Epithelial cell of prostate (primary cell): ENCODE data around the gene B9D1.
"Not testable (repeated sequence)": the region's sequence is repeated elsewhere in the genome, so short reads cannot be mapped to it uniquely, and the experiment has no call there.

Source experiments
- DNase-seq: peaks from one replicate; pipeline ENCODE4 v3.0.0-alpha.2; 2011; ENCODE audit warnings: low read depth, low spot score
- H3K27ac ChIP-seq: fragments of 450-650 bp; 2 replicates; pipeline ENCODE4 v1.5.1; 2017; ENCODE audit warnings: mild to moderate bottlenecking

Gene B9D1

GRCh38 chr17:19361326-19361725, 1.2 kb downstream of the B9D1 start:
- H3K27ac ChIP-seq: no peak overlapping the region
- DNase-seq: no peak

- DNase-seq: no peak
These were observed 1.8 kb downstream of the B9D1 start for GRCh38 chr17:19360772-19361171.

DNA sequence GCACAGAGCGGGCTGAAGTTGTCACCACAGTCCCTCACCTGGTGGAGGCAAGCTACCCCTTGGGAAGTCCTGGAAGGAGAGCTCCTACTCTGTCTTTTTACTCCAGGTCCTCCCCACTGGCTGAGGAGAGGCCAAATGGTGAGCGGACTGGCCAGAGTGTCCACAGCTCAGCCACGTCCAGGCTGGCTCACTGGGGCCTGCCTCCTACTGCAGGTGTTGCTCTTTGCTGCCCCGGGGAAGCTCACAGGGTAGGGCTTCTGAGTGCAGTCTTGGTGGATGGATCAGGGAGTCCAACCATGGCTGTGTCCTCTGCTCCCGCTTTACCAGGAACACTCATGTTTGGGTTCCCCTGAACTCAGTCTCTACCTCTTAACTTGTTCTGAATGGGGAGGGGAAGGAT, 2.7 kb downstream of the B9D1 start:
- no peak for DNase-seq
- H3K27ac ChIP-seq: no peak overlapping the region

More at GRCh38 chr17:19360772-19361171, 1.8 kb downstream of the B9D1 start:
- no peak overlapping the region for H3K27ac ChIP-seq

GRCh38 chr17:19359151-19359550, 3.4 kb downstream of the B9D1 start:
- H3K27ac ChIP-seq: no peak overlapping the region
- no peak for DNase-seq

DNA sequence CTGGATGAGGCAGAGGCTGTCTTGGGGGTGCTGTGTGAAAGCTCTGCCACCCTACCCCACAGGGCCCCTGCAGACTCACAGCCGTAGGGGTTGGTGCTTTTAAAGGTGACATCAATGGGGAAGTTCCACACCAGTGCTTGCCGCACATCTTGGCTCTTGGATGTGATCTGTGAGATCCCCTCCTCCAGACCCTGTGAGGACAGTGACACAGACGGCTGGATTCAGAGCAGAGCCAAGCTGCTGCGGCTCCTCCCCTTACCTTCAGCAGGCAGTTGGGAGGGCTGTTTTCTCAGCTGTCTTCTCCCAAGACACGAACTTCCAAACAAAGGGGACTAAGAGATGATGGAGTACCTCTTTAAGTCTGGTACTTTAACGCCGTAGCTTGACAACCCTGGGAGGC, 4.8 kb downstream of the B9D1 start:
- no peak overlapping the region for H3K27ac ChIP-seq
- no peak for DNase-seq

- DNase-seq: no peak
- H3K27ac ChIP-seq: no peak overlapping the region
These were observed 5.2 kb downstream of the B9D1 start for GRCh38 chr17:19357351-19357750.

- peak overlapping the region; percentile 39 for H3K27ac ChIP-seq
- no peak for DNase-seq
These were observed 7.8 kb downstream of the B9D1 start for GRCh38 chr17:19354748-19355147.

GRCh38 chr17:19353401-19353800, 9.1 kb downstream of the B9D1 start:
- H3K27ac ChIP-seq, DNase-seq: not testable (repeated sequence)

DNA sequence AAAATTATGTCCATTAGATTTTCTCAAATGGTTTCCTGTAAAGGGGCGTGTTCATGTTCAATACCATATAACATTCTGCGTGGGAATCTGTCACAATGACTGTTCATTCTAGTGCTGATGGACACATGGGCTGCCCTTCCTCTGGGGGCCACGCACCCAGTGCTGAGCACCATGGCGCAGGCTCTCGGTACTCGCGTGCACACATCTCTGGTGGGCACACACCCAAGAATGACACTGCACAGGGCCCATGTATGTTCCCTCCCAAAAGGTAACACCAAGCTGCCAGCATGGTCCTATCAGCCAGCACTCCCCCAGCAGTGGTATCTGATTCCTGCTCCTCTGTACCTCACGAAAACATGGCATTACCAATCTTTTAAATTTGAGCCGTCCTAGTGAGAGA, 13.7 kb downstream of the B9D1 start:
- peak overlapping the region; percentile 38 for H3K27ac ChIP-seq
- DNase-seq: no peak

GRCh38 chr17:19348081-19348650, 14.4 kb downstream of the B9D1 start:
- peak overlapping the region; percentile 38 for H3K27ac ChIP-seq
- DNase-seq: no peak

DNA sequence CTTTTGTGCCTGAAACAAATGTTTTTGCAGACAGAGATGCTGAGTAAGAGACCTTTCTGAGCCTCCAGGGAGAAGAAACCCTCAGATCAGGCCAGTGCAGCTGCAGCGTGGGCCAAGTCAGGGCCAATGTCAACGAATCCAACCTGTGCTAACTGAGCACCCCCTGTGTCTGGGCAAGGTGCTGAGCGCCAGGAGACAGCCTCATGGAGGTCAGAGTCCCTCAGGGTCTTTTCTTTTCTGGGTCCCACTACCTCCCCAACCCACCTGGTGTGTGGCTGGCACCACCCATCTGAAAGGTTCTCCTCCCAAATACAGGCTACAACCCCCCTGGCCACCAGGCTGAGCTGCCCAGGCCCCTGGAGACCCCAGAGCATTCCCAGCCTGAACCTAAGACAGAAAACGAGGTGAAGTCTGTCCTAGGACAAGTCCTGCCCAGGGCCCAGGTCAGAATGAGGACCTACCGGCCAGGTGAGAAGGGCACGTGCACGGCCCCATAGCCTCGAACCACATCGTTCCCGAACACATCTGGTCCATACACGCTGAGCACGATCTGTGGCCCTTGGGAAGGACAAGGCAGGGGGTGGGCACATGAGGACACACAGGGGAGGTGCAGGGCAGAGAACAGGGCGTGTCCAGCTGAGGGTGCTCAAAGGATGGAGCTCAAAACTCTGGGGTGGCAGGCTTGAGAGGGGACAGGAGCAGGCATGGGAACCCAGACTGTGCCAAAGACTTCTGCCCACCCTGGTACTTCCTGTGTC, 15.0 kb downstream of the B9D1 start:
- DNase-seq: no peak

DNA sequence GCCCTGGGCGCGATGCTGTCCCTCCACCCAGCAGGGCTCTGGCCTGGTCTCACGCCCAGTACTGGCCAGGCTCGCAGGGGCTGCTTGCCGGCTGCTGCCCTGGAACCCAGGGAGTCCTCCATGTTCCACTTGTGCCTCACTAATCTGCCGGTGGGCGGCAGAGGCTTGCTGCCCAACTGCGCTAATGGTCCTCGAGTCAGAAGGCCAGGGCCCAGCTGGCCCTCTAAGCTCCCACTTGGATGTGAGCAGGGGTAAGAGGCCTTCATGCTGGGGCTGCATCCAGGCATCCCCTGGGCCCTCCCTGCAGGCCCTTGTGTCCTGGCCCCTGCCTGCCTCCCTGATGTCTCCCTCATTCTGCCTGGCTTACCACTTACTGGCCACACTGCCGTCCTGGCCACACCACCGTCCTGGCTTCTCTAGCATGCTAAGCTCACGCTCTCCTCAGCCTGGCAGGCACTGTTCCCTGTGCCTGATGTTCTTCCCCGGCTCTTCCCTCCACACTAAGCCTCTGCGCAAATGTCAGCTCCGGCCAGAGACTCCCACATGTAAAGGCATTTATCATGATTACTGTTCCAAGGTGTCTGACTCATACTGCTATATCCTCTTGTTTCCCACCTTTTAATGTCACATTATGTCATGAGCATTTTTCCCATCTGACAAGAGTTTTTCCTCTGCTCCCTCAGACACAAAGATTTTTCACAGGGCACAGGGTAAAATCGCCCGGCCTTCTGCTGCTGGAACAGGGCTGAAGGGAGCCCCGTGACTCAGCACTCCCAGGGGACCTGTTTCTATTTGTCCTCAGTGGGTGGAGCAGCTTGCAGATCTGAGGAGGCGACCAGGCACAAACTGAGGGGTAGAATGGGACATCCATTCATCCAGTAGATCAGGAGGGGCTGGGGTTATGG, 15.9 kb downstream of the B9D1 start:
- peak overlapping the region; percentile 38 for H3K27ac ChIP-seq
- no peak for DNase-seq

More for the DNA sequence above, 15.0 kb downstream of the B9D1 start:
- H3K27ac ChIP-seq: peak overlapping the region; percentile 38

GRCh38 chr17:19345486-19346350, 16.8 kb downstream of the B9D1 start:
- no peak overlapping the region for H3K27ac ChIP-seq
- DNase-seq: no peak

DNA sequence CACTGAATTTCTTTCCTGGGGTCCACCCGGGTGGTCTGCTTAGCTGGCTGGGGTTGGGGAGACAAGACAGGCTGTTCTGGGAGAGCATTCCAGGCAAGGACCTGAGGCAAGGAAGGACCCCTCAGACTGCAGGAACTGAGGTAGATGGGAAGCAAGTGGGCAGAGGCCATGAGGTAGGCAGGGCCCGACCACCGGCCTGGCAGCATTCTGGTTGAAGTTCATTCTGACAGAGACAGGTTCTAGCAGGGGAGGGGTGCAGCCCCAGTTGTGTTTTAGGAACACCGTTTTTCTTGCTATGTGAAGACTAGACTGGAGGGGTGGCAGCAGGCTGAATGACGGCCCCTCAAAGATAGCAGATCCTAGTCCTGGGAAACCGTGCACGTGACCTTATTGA, 17.5 kb downstream of the B9D1 start:
- no peak overlapping the region for H3K27ac ChIP-seq
- no peak for DNase-seq

GRCh38 chr17:19344311-19345066, 18.0 kb downstream of the B9D1 start:
- H3K27ac ChIP-seq: no peak overlapping the region
- DNase-seq: no peak

- DNase-seq: no peak
- no peak overlapping the region for H3K27ac ChIP-seq
These were observed 18.8 kb downstream of the B9D1 start for GRCh38 chr17:19343671-19344151.

GRCh38 chr17:19343256-19343630, 19.3 kb downstream of the B9D1 start:
- DNase-seq: no peak
- H3K27ac ChIP-seq: no peak overlapping the region

- no peak overlapping the region for H3K27ac ChIP-seq
- no peak for DNase-seq
These were observed 19.8 kb downstream of the B9D1 start for GRCh38 chr17:19342611-19343255.
